IMR-90 (cell line): ENCODE results near the gene SCARB1. TPM values are rescaled to one million over a fixed set of nuclear protein-coding genes. Genes with fewer than 3 reads are reported as not detected.

ENCODE experiments used
- ATAC-seq: fragments of 200-7000 bp; cut with Tn5 transposase; 2 replicates; pipeline ENCODE4 v1.9.1; 2020; ENCODE audit warnings: low read depth, mild to moderate bottlenecking, moderate library complexity
- BruUV-seq: library from RNA; stranded (reverse); fragments of 400-500 nt; replicated peaks from 2 replicates; lab custom pipeline; 2021; lab: Mats Ljungman, UMichigan
- CTCF ChIA-PET: fragments of 300-600 bp; formaldehyde crosslinking; extraction: SDS; loops from one replicate; lab custom pipeline; 2021; ENCODE audit warnings: antibody characterized with exemption; lab: Yijun Ruan, JAX
- POLR2A ChIA-PET: fragments of 300-600 bp; sonication (Branson Sonifier 250); formaldehyde crosslinking; loops from one replicate; lab custom pipeline; 2022; ENCODE audit warnings: antibody characterized with exemption; ENCODE audit not compliant: unreplicated experiment; lab: Charles Lee
- DNase-seq: peaks from one replicate; pipeline ENCODE4 v3.0.0; 2013
- H2AFZ ChIP-seq: replicated peaks from 2 replicates; pipeline ENCODE3; 2013; ENCODE audit warnings: low read length, mild to moderate bottlenecking; ENCODE audit not compliant: poor library complexity
- H2AK5ac ChIP-seq: 2 replicates; pipeline ENCODE4 v1.6.1; 2013; ENCODE audit warnings: low read depth, low read length, inconsistent platforms
- H2AK9ac ChIP-seq: replicated peaks from 2 replicates; pipeline ENCODE3; 2013; ENCODE audit warnings: mild to moderate bottlenecking, low read depth, low read length, moderate library complexity; ENCODE audit not compliant: poor library complexity
- H2BK120ac ChIP-seq: 2 replicates; pipeline ENCODE4 v1.6.1; 2013; ENCODE audit warnings: low read depth, low read length, inconsistent platforms
- H2BK15ac ChIP-seq: 3 replicates; pipeline ENCODE4 v1.6.1; 2013; ENCODE audit warnings: low read depth, low read length, inconsistent platforms
- H2BK20ac ChIP-seq: 2 replicates; pipeline ENCODE4 v1.6.1; 2013; ENCODE audit warnings: low read depth, mild to moderate bottlenecking, inconsistent platforms, low read length, moderate library complexity
- H2BK5ac ChIP-seq: 2 replicates; pipeline ENCODE4 v1.6.1; 2013; ENCODE audit warnings: mild to moderate bottlenecking, low read depth, low read length, inconsistent platforms; ENCODE audit not compliant: poor library complexity, severe bottlenecking
- H3K14ac ChIP-seq: replicated peaks from 2 replicates; pipeline ENCODE4 v1.6.1; 2013; ENCODE audit warnings: low read depth, low read length, inconsistent platforms
- H3K18ac ChIP-seq: 2 replicates; pipeline ENCODE4 v1.6.1; 2013; ENCODE audit warnings: low read depth, low read length, control low read depth
- H3K23ac ChIP-seq: 2 replicates; pipeline ENCODE4 v1.6.1; 2013; ENCODE audit warnings: low read depth, low read length, inconsistent platforms
- H3K27ac ChIP-seq: 2 replicates; pipeline ENCODE4 v1.5.1; 2013; ENCODE audit warnings: mild to moderate bottlenecking, control low read depth, low read length; ENCODE audit not compliant: insufficient read depth
- H3K27me3 ChIP-seq: 2 replicates; pipeline ENCODE4 v1.6.1; 2013; ENCODE audit warnings: low read length; ENCODE audit not compliant: control insufficient read depth, insufficient read depth
- H3K36me3 ChIP-seq: 2 replicates; pipeline ENCODE4 v1.6.1; 2013; ENCODE audit warnings: low read length, mixed read lengths; ENCODE audit not compliant: control insufficient read depth, insufficient read depth
- H3K4ac ChIP-seq: 2 replicates; pipeline ENCODE4 v1.6.1; 2013; ENCODE audit warnings: low read depth, low read length, inconsistent platforms
- H3K4me1 ChIP-seq: 2 replicates; pipeline ENCODE4 v1.6.1; 2013; ENCODE audit warnings: low read length, mixed read lengths; ENCODE audit not compliant: control insufficient read depth, insufficient read depth
- H3K4me2 ChIP-seq: 2 replicates; pipeline ENCODE4 v1.6.1; 2013; ENCODE audit warnings: low read depth, mild to moderate bottlenecking, control low read depth, low read length, moderate library complexity
- H3K4me3 ChIP-seq: 2 replicates; pipeline ENCODE4 v1.5.1; 2013; ENCODE audit warnings: low read depth, mild to moderate bottlenecking, control low read depth, low read length, moderate library complexity; ENCODE audit not compliant: insufficient read depth
- H3K56ac ChIP-seq: 2 replicates; pipeline ENCODE4 v1.6.1; 2013; ENCODE audit warnings: low read length, inconsistent platforms; ENCODE audit not compliant: insufficient read depth; ENCODE audit errors: extremely low read depth
- H3K79me1 ChIP-seq, 2 experiments: 2 replicates each; pipeline ENCODE4 v1.6.1; 2013; ENCODE audit warnings: low read length in 2 of 2, inconsistent platforms in 1 of 2, low read depth in 1 of 2
- H3K9ac ChIP-seq: 2 replicates; pipeline ENCODE4 v1.6.1; 2013; ENCODE audit warnings: low read depth, low read length, control low read depth
- H3K9me1 ChIP-seq: 2 replicates; pipeline ENCODE4 v1.6.1; 2013; ENCODE audit warnings: low read length, inconsistent platforms; ENCODE audit not compliant: insufficient read depth
- H3K9me3 ChIP-seq: 2 replicates; pipeline ENCODE4 v1.6.1; 2013; ENCODE audit warnings: low read length; ENCODE audit not compliant: control insufficient read depth, insufficient read depth
- H4K20me1 ChIP-seq: 2 replicates; pipeline ENCODE4 v1.6.1; 2013; ENCODE audit warnings: low read length, inconsistent platforms; ENCODE audit not compliant: insufficient read depth
- H4K5ac ChIP-seq: 2 replicates; pipeline ENCODE4 v1.6.1; 2013; ENCODE audit warnings: mild to moderate bottlenecking, low read depth, low read length, control low read depth
- H4K8ac ChIP-seq, 2 experiments: 2 replicates each; pipeline ENCODE4 v1.6.1; 2013; ENCODE audit warnings: low read depth in 2 of 2, low read length in 2 of 2, control low read depth in 1 of 2, inconsistent platforms in 1 of 2
- H4K91ac ChIP-seq: 2 replicates; pipeline ENCODE4 v1.6.1; 2013; ENCODE audit warnings: low read depth, low read length, inconsistent platforms; ENCODE audit not compliant: insufficient read depth
- BHLHE40 ChIP-seq: fragments of 150-350 bp; IDR thresholded peaks from 2 replicates; pipeline ENCODE4 v1.6.1; 2016; ENCODE audit warnings: mild to moderate bottlenecking, low read depth, low read length
- CEBPB ChIP-seq: IDR thresholded peaks from 2 replicates; pipeline ENCODE4 v1.6.1; 2012; ENCODE audit warnings: low read depth, low read length, improper control_type of control experiment
- CHD1 ChIP-seq: IDR thresholded peaks from 2 replicates; pipeline ENCODE4 v1.6.1; 2012; ENCODE audit warnings: low read depth, low read length, improper control_type of control experiment
- MXI1 ChIP-seq: IDR thresholded peaks from 2 replicates; pipeline ENCODE4 v1.6.1; 2012; ENCODE audit warnings: low read depth, mild to moderate bottlenecking, low read length, moderate library complexity, borderline replicate concordance
- WGBS, 2 experiments: methylation state at CpG; one replicate each; pipeline versions ENCODE4 v1.1.5 to v1.1.7; 2013; ENCODE audit warnings: missing lambda C conversion rate in 2 of 2; ENCODE audit not compliant: insufficient read length in 1 of 2; ENCODE audit errors: extremely low coverage in 2 of 2; 5-methylcytosine and 5-hydroxymethylcytosine counted together
- dilution Hi-C: fragments of 300-500 bp; cut with HindIII; formaldehyde crosslinking; loops from one replicate; pipeline ENCODE4 v1.14.3; 2018; ENCODE audit warnings: low sequenced_read_pairs; ENCODE audit not compliant: unreplicated experiment
- in situ Hi-C: fragments of 300-500 bp; cut with MboI; formaldehyde crosslinking; loops from 3 replicates; pipeline ENCODE4 v1.14.3; 2019; ENCODE audit warnings: low sequenced_read_pairs, inconsistent platforms, mixed read lengths
- intact Hi-C: fragments of 100-400 bp; cut with micrococcal nuclease; formaldehyde crosslinking; loops from 2 replicates; pipeline ENCODE4 v1.10.0; 2022
- polyA plus RNA-seq, 3 experiments: library from polyadenylated mRNA; depleted of rRNA; stranded (reverse); fragments of >200 nt; gene quantifications; 2 replicates each; pipeline ENCODE4 v1.2.3, GENCODE V29; 2012; ENCODE audit warnings: low replicate concordance in 1 of 3
- total RNA-seq: library from RNA; depleted of rRNA; stranded (reverse); fragments of >200 nt; gene quantifications from 2 replicates; pipeline ENCODE4 v1.2.3, GENCODE V29; 2012
- TF ChIP-seq, protein P1 (sequence below): fragments of 150-350 bp; IDR thresholded peaks from 2 replicates; pipeline ENCODE4 v1.6.1; 2016; ENCODE audit warnings: low read depth, mild to moderate bottlenecking, low read length, moderate library complexity, borderline replicate concordance
- TF ChIP-seq, protein P2 (sequence below): conservative IDR thresholded peaks from 2 replicates; pipeline ENCODE4 v1.5.1; 2012; ENCODE audit warnings: mild to moderate bottlenecking, low read depth, low read length, improper control_type of control experiment

Gene SCARB1
- total and polyA plus RNA-seq, 2 of the 4 experiments (the other 2 are of a cell fraction): 3.0 to 24.8 TPM

GRCh38 chr12:124813782-124814181 lies 49.9 kb downstream of the SCARB1 start (continued):
- TF ChIP-seq, protein P1, sequence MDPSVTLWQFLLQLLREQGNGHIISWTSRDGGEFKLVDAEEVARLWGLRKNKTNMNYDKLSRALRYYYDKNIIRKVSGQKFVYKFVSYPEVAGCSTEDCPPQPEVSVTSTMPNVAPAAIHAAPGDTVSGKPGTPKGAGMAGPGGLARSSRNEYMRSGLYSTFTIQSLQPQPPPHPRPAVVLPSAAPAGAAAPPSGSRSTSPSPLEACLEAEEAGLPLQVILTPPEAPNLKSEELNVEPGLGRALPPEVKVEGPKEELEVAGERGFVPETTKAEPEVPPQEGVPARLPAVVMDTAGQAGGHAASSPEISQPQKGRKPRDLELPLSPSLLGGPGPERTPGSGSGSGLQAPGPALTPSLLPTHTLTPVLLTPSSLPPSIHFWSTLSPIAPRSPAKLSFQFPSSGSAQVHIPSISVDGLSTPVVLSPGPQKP: no peak

DNA sequence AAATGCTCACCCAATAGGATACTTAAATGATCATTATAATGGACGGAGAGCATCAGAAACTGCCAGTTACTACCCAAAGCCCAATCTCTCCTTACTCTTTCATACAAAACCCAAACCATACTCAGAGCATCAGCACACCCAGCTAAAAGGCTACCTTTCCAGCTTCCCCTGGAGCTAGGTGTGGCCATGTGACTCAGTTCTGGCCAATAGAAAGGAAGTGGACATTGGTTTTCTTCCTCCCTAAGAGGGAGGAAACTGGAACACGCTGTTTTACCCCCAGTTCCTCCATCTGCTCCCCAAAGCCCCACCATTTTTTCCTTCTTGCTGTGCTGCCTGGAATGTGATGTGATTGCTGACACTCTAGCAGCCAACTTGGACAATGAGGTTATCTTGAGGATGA lies 50.7 kb downstream of the SCARB1 start:
- Histone ChIP-seq H3K9me1 (peaks cover 9% of the 10 kb centered on the region), H4K8ac (no peak overlapping the region)
- TF ChIP-seq MXI1 (no peak), CHD1 (no peak), BHLHE40 (no peak), CEBPB (no peak)
- TF ChIP-seq, protein P2, sequence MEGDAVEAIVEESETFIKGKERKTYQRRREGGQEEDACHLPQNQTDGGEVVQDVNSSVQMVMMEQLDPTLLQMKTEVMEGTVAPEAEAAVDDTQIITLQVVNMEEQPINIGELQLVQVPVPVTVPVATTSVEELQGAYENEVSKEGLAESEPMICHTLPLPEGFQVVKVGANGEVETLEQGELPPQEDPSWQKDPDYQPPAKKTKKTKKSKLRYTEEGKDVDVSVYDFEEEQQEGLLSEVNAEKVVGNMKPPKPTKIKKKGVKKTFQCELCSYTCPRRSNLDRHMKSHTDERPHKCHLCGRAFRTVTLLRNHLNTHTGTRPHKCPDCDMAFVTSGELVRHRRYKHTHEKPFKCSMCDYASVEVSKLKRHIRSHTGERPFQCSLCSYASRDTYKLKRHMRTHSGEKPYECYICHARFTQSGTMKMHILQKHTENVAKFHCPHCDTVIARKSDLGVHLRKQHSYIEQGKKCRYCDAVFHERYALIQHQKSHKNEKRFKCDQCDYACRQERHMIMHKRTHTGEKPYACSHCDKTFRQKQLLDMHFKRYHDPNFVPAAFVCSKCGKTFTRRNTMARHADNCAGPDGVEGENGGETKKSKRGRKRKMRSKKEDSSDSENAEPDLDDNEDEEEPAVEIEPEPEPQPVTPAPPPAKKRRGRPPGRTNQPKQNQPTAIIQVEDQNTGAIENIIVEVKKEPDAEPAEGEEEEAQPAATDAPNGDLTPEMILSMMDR: no peak

More for the DNA sequence above, 50.7 kb downstream of the SCARB1 start:
- Histone ChIP-seq H3K4me1 (no peaks in the 10 kb centered on the region), H2BK120ac (no peak overlapping the region), H3K4me2 (no peak overlapping the region), H3K27me3 (no peaks in the 10 kb centered on the region), H2AK9ac (no peak overlapping the region), H3K4me3 (no peak overlapping the region), H3K14ac (no peak overlapping the region), H2AK5ac (no peak overlapping the region), H2AFZ (no peak overlapping the region), H4K20me1 (no peaks in the 10 kb centered on the region), H3K27ac (no peak overlapping the region), H4K5ac (no peak overlapping the region), H3K9me3 (no peaks in the 10 kb centered on the region), H3K9ac (no peak overlapping the region), H3K23ac (no peak overlapping the region), H3K56ac (no peak overlapping the region), H3K36me3 (peaks cover 9% of the 10 kb centered on the region; the same call in 1 of the 2 replicates), H2BK20ac (no peak overlapping the region), H2BK15ac (no peak overlapping the region), H2BK5ac (no peak overlapping the region), H3K4ac (no peak overlapping the region), H4K91ac (no peak overlapping the region), H3K79me1 (no peaks in the 10 kb centered on the region), H3K18ac (no peak overlapping the region)
- ATAC-seq (no peak), DNase-seq (no peak)
- in situ Hi-C loops: no loop called here
- ChIA-PET POLR2A (no interaction called here), CTCF (no interaction called here)
- BruUV-seq: no TSS peak
- intact Hi-C loops: no loop called here
- no CpG with 5 or more reads among the region's 2 CpGs for WGBS, 2 experiments
- dilution Hi-C loops: no loop called here
